ENCODE measurements around the gene FAM227B. TPM values are rescaled to one million over a fixed set of nuclear protein-coding genes. Genes with fewer than 3 reads are reported as not detected.

The FAM227B gene
- total and polyA plus RNA-seq, 2 donors (not counting 1 experiment from before 2014, with no cell fraction given): 2.7 to 9.7 TPM

- H3K79me2 ChIP-seq (ENCODE audit: control insufficient read depth, insufficient read depth, low read length): peaks cover 34% of the 10 kb centered on the region
- H3K36me3 ChIP-seq (ENCODE audit: control insufficient read depth, insufficient read depth, low read length): no peaks in the 10 kb centered on the region
- TF ChIP-seq CTCF (conservative IDR thresholded peaks at IDR 0.05 in 1 of 2, IDR thresholded peaks at IDR 0.05 in 1 of 2; ENCODE audit: low read depth in 1 of 2, low read length in 2 of 2) (no peak), EZH2 (IDR thresholded peaks at IDR 0.05; ENCODE audit: low read length, missing control alignments) (no peak)
- H3K4me3 ChIP-seq (replicated peaks in 1 of 4; ENCODE audit: control extremely low read depth in 1 of 4, insufficient read depth in 1 of 4, low read depth in 3 of 4, low read length in 4 of 4): peak overlapping the region in 1 of 4 experiments; percentile 4
- H3K9ac ChIP-seq (ENCODE audit: insufficient read depth, low read length): no peak overlapping the region
- DNase-seq (ENCODE audit: low read depth in 2 of 2): peak in 1 of 2 donors; percentile 90
- peak overlapping the region; percentile 9 for H3K4me2 ChIP-seq (ENCODE audit: extremely low read depth, insufficient read depth, low read length)
- peaks cover 6% of the 10 kb centered on the region for H3K4me1 ChIP-seq (ENCODE audit: control insufficient read depth, extremely low read depth, insufficient read depth, low read length)
- H3K27me3 ChIP-seq (ENCODE audit: control insufficient read depth, insufficient read depth, low read length): no peaks in the 10 kb centered on the region
- no peaks in the 10 kb centered on the region for H3K9me3 ChIP-seq (ENCODE audit: control insufficient read depth, insufficient read depth, low read depth, low read length)
- no peak overlapping the region for H3K27ac ChIP-seq (ENCODE audit: insufficient read depth, low read length)
- peaks cover 2% of the 10 kb centered on the region for H4K20me1 ChIP-seq (ENCODE audit: control insufficient read depth, extremely low read depth, insufficient read depth, low read length)
- H2AFZ ChIP-seq (ENCODE audit: low read length): no peak overlapping the region
Observed at GRCh38 chr15:49435174-49435573, 185.4 kb downstream of the FAM227B start.

DNA sequence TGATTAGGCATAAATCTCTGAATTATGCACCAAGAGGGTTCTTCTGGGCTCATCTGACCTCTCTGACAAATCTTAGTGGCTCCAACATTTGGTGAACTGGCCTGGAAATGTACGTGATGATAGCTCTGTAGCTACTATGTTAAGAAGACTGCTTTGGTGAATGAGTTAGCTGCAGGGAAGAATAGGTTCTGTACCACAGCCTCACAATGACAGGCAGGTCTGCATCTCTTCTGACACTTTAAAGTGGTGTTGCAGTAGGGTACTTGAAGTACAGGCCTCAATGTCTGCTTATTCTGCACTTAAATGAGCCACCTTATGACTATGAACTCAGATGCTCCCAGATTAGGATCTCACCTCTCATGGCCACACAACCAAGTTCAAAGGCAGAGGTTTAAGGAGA lies 190.6 kb downstream of the FAM227B start:
- Histone ChIP-seq H3K9ac (ENCODE audit: insufficient read depth, low read length) (no peak overlapping the region), H3K4me3 (replicated peaks in 1 of 4; ENCODE audit: control extremely low read depth in 1 of 4, insufficient read depth in 1 of 4, low read depth in 3 of 4, low read length in 4 of 4) (peak overlapping the region in 1 of 4 experiments; percentile 73), H3K27me3 (ENCODE audit: control insufficient read depth, insufficient read depth, low read length) (no peaks in the 10 kb centered on the region), H3K9me3 (ENCODE audit: control insufficient read depth, insufficient read depth, low read depth, low read length) (no peaks in the 10 kb centered on the region), H3K36me3 (ENCODE audit: control insufficient read depth, insufficient read depth, low read length) (no peaks in the 10 kb centered on the region), H4K20me1 (ENCODE audit: control insufficient read depth, extremely low read depth, insufficient read depth, low read length) (no peaks in the 10 kb centered on the region), H3K79me2 (ENCODE audit: control insufficient read depth, insufficient read depth, low read length) (peaks cover 61% of the 10 kb centered on the region), H2AFZ (ENCODE audit: low read length) (no peak overlapping the region), H3K27ac (ENCODE audit: insufficient read depth, low read length) (peak overlapping the region; percentile 3), H3K4me1 (ENCODE audit: control insufficient read depth, extremely low read depth, insufficient read depth, low read length) (peaks cover 8% of the 10 kb centered on the region), H3K4me2 (ENCODE audit: extremely low read depth, insufficient read depth, low read length) (peak overlapping the region; percentile 42)
- TF ChIP-seq EZH2 (IDR thresholded peaks at IDR 0.05; ENCODE audit: low read length, missing control alignments) (no peak), CTCF (conservative IDR thresholded peaks at IDR 0.05 in 1 of 2, IDR thresholded peaks at IDR 0.05 in 1 of 2; ENCODE audit: low read depth in 1 of 2, low read length in 2 of 2) (no peak)
- no peak for DNase-seq (ENCODE audit: low read depth in 2 of 2)

DNA sequence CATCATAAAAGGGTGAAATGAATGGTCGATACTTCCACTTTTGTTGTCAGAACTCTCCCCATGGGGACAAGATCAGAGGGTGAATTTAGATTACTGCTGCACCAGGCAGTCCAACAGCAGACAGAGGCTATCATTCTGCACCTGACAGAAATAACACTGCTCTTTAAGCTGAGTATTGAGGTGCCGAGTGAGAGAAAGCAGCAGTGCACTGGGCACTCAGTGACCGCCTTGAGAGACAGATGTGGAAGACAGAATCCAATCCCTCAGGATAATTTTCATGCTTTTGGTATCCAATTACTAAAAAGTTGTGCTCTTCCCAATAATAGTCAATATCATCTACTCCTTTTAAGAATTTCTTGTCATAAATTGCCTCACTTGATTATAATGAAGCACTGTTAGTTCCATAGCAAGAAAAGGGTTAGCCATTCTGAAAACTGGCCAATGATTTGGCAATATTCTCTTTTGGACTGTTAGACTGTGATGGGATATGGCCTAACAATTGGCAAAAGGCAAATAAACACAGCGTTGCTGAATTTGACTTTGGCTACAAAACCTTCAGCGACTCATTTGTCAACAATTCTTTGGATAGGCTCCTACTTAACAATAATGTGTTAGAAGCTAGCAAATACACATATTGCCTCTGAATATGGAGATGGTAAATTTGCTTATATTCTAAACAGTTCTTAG lies 192.1 kb downstream of the FAM227B start:
- H3K4me1 ChIP-seq (ENCODE audit: control insufficient read depth, extremely low read depth, insufficient read depth, low read length): peaks cover 8% of the 10 kb centered on the region
- H3K27me3 ChIP-seq (ENCODE audit: control insufficient read depth, insufficient read depth, low read length): no peaks in the 10 kb centered on the region
- no peak overlapping the region for H3K9ac ChIP-seq (ENCODE audit: insufficient read depth, low read length)
- H4K20me1 ChIP-seq (ENCODE audit: control insufficient read depth, extremely low read depth, insufficient read depth, low read length): no peaks in the 10 kb centered on the region
- DNase-seq (ENCODE audit: low read depth in 2 of 2): peak; percentile 40 to 93
- peak overlapping the region in 2 of 4 experiments; percentile 73 to 93 for H3K4me3 ChIP-seq (replicated peaks in 1 of 4; ENCODE audit: control extremely low read depth in 1 of 4, insufficient read depth in 1 of 4, low read depth in 3 of 4, low read length in 4 of 4)
- H3K4me2 ChIP-seq (ENCODE audit: extremely low read depth, insufficient read depth, low read length): peak overlapping the region; percentile 1
- H3K36me3 ChIP-seq (ENCODE audit: control insufficient read depth, insufficient read depth, low read length): no peaks in the 10 kb centered on the region
- TF ChIP-seq EZH2 (IDR thresholded peaks at IDR 0.05; ENCODE audit: low read length, missing control alignments) (no peak), CTCF (conservative IDR thresholded peaks at IDR 0.05 in 1 of 2, IDR thresholded peaks at IDR 0.05 in 1 of 2; ENCODE audit: low read depth in 1 of 2, low read length in 2 of 2) (no peak)
- H3K27ac ChIP-seq (ENCODE audit: insufficient read depth, low read length): peak overlapping the region; percentile 2
- H2AFZ ChIP-seq (ENCODE audit: low read length): no peak overlapping the region
- H3K79me2 ChIP-seq (ENCODE audit: control insufficient read depth, insufficient read depth, low read length): peaks cover 69% of the 10 kb centered on the region
- no peaks in the 10 kb centered on the region for H3K9me3 ChIP-seq (ENCODE audit: control insufficient read depth, insufficient read depth, low read depth, low read length)
